SH-SY5Y (cell line): Measurements from ENCODE around the gene DOC2B.

Experiments
- GATA2 ChIP-seq: IDR thresholded peaks from 2 replicates; pipeline ENCODE4 v1.6.1; 2011; ENCODE audit warnings: mild to moderate bottlenecking, low read depth, low read length
- GATA3 ChIP-seq: IDR thresholded peaks from 2 replicates; pipeline ENCODE4 v1.6.1; 2011; ENCODE audit warnings: low read depth, mild to moderate bottlenecking, low read length, moderate library complexity

GRCh38 chr17:230395-230770 is 48.9 kb upstream of the DOC2B start:
- TF ChIP-seq GATA3 = no peak
- no peak for TF ChIP-seq GATA2
